Osteocyte (in vitro differentiated cells): ENCODE measurements around the gene PRDM12. TPM values are rescaled to one million over a fixed set of nuclear protein-coding genes. Genes with fewer than 3 reads are reported as not detected.

ENCODE experiments used
- DNase-seq: peaks from one replicate; pipeline ENCODE4 v3.0.0; 2021; ENCODE audit warnings: mixed read lengths; ENCODE audit not compliant: unreplicated experiment; ENCODE audit errors: extremely low spot score
- H3K27ac Mint-ChIP-seq: one replicate; pipeline ENCODE4 v1.8.0; 2021; ENCODE audit warnings: mild to moderate bottlenecking, mixed read lengths; ENCODE audit not compliant: unreplicated experiment
- H3K27me3 Mint-ChIP-seq: one replicate; pipeline ENCODE4 v1.8.0; 2021; ENCODE audit warnings: mixed read lengths; ENCODE audit not compliant: unreplicated experiment
- H3K36me3 Mint-ChIP-seq: one replicate; pipeline ENCODE4 v1.8.0; 2021; ENCODE audit warnings: mixed read lengths; ENCODE audit not compliant: unreplicated experiment
- H3K4me1 Mint-ChIP-seq: one replicate; pipeline ENCODE4 v1.8.0; 2021; ENCODE audit warnings: mixed read lengths; ENCODE audit not compliant: unreplicated experiment
- H3K4me3 Mint-ChIP-seq: one replicate; pipeline ENCODE4 v1.8.0; 2021; ENCODE audit warnings: mild to moderate bottlenecking, moderate library complexity, mixed read lengths; ENCODE audit not compliant: unreplicated experiment
- H3K9me3 Mint-ChIP-seq: one replicate; pipeline ENCODE4 v1.8.0; 2021; ENCODE audit warnings: mixed read lengths; ENCODE audit not compliant: unreplicated experiment
- total RNA-seq: library from RNA; stranded (reverse); gene quantifications from 2 replicates; pipeline ENCODE4 v1.2.1, GENCODE V29; 2021
- TF ChIP-seq, protein P1 (sequence below): fragments of 200-600 bp; sonication (generic); IDR thresholded peaks from 2 replicates; pipeline ENCODE4 v1.5.0; 2021; ENCODE audit warnings: antibody characterized with exemption, mild to moderate bottlenecking, moderate library complexity

PRDM12 gene
- total RNA-seq, 1 donor from 2014 or later: not detected

DNA sequence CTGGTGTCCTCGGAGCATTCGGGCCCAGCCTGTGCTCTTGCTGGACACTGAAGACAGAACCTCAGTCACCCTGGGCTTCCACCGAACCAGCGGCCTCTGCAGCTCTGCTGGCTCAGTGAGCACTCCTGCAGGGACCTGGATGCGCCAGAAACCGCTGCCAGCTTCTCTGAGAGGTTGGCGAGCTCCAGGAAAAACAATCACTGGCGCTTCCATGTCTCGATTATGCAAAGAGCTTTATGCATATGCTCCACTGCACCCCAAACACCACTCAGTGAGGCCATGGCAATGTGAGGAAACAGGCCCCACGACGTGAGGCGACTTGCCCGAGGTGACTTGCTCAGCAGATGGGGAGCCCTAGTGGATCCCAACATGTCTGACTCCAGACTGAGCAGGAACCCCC lies 11.0 kb downstream of the PRDM12 start:
- peaks cover 4% of the 10 kb centered on the region for H3K27me3 Mint-ChIP-seq
- no peaks in the 10 kb centered on the region for H3K9me3 Mint-ChIP-seq
- H3K4me3 Mint-ChIP-seq: no peak overlapping the region
- peaks cover 11% of the 10 kb centered on the region for H3K4me1 Mint-ChIP-seq
- no peak for DNase-seq
- H3K36me3 Mint-ChIP-seq: no peaks in the 10 kb centered on the region
- no peak overlapping the region for H3K27ac Mint-ChIP-seq
- TF ChIP-seq, protein P1, sequence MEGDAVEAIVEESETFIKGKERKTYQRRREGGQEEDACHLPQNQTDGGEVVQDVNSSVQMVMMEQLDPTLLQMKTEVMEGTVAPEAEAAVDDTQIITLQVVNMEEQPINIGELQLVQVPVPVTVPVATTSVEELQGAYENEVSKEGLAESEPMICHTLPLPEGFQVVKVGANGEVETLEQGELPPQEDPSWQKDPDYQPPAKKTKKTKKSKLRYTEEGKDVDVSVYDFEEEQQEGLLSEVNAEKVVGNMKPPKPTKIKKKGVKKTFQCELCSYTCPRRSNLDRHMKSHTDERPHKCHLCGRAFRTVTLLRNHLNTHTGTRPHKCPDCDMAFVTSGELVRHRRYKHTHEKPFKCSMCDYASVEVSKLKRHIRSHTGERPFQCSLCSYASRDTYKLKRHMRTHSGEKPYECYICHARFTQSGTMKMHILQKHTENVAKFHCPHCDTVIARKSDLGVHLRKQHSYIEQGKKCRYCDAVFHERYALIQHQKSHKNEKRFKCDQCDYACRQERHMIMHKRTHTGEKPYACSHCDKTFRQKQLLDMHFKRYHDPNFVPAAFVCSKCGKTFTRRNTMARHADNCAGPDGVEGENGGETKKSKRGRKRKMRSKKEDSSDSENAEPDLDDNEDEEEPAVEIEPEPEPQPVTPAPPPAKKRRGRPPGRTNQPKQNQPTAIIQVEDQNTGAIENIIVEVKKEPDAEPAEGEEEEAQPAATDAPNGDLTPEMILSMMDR: no peak

- Mint-ChIP-seq H3K9me3 (no peaks in the 10 kb centered on the region), H3K27me3 (peaks cover 4% of the 10 kb centered on the region), H3K36me3 (no peaks in the 10 kb centered on the region), H3K27ac (no peak overlapping the region), H3K4me1 (peaks cover 13% of the 10 kb centered on the region), H3K4me3 (no peak overlapping the region)
- TF ChIP-seq, protein P1: no peak
- DNase-seq: no peak
Measured at GRCh38 chr9:130677252-130677651, 12.9 kb downstream of the PRDM12 start.

DNA sequence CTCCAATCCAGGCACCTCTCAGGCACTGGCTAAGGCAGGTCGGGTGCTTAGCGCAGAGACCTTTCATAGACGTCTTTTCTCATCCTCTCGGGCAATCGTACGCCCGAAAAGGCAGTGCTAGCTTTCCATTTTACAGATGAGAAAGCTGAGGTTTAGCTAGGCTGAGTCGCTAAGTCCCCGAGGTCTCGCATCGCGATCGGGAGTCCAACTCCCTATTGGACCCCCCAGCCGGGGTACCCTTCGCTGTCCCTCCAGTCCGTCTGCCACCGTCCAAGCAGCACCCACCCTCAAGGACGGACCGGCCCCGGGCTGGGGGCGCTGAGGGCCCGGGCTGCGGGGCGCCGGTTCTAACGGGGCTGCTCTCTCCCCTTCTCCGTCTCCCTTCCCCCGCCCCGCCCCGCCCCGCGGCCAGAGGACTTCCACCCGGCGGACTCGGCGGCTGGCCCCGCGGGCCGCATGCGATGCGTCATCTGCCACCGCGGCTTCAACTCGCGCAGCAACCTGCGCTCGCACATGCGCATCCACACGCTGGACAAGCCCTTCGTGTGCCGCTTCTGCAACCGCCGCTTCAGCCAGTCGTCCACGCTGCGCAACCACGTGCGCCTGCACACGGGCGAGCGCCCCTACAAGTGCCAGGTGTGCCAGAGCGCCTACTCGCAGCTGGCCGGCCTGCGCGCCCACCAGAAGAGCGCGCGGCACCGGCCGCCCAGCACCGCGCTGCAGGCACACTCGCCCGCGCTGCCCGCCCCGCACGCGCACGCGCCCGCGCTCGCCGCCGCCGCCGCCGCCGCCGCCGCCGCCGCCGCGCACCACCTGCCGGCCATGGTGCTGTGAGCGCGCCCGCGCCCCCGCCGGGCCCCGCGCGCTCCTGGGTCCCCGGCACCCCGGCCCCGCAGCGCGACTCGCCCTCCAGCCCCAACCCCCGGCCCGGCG lies 16.7 kb downstream of the PRDM12 start:
- peaks cover 7% of the 10 kb centered on the region for H3K4me1 Mint-ChIP-seq
- no peak overlapping the region for H3K27ac Mint-ChIP-seq
- H3K4me3 Mint-ChIP-seq: peak overlapping the region; percentile 54
- peak; percentile 90 for DNase-seq
- peaks cover 4% of the 10 kb centered on the region for H3K27me3 Mint-ChIP-seq
- no peaks in the 10 kb centered on the region for H3K36me3 Mint-ChIP-seq
- H3K9me3 Mint-ChIP-seq: no peaks in the 10 kb centered on the region
- TF ChIP-seq, protein P1: no peak

GRCh38 chr9:130681769-130682420 lies 17.5 kb downstream of the PRDM12 start:
- no peaks in the 10 kb centered on the region for H3K36me3 Mint-ChIP-seq

More at GRCh38 chr9:130681769-130682420, 17.5 kb downstream of the PRDM12 start:
- Mint-ChIP-seq H3K4me1 (peaks cover 7% of the 10 kb centered on the region), H3K27ac (no peak overlapping the region), H3K9me3 (no peaks in the 10 kb centered on the region), H3K27me3 (peaks cover 4% of the 10 kb centered on the region), H3K4me3 (peak overlapping the region; percentile 77)
- TF ChIP-seq, protein P1: no peak
- no peak for DNase-seq
